ENCODE results near the gene SLC12A5. TPM values are rescaled to one million over a fixed set of nuclear protein-coding genes. Genes with fewer than 3 reads are reported as not detected.
A peak's percentile ranks its signal among the peaks of the same experiment; 100 is the strongest.

Gene SLC12A5
- total RNA-seq, 1 experiment from 2014 or later = 20.9 TPM

DNA sequence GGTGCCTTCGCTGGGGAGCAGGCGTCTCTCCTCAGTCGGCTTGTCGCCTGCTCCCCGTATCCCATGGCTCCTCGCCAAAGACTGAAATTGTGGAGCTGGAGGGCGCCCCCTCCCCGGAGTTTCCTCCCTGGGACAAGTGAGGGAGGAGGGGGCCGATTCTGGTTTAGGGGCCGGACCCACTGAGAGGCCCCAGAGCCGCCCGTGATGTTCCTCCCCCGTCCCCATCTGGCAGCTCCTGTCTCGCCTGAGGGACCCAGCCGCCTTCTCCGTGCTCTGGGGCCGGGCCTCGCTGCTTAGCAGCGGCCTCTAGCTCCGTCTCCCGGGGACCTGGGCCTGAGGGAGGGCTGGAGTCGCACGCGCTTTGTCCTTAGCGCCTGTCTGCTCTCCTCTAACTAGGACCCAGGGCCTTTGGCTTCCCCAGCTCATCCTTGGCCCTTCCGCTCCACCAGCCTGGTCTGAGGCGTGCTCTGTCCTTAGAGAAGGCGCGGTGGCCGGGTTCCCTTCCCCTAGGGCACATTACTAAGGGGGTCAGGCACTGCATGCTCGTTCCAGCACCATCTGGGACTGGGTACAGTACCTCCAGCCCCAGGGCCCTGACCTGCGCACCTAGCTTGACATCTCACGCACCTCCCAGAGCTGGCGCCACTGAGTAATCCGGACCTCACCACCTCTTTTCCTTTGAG is 29.7 kb downstream of the SLC12A5 start:
- no peaks in the 10 kb centered on the region for H3K27me3 ChIP-seq (replicated peaks; ENCODE audit: insufficient read depth, low read depth, low read length, poor library complexity)
- peaks cover 20% of the 10 kb centered on the region for H3K4me1 ChIP-seq (ENCODE audit: insufficient read depth, low read length, poor library complexity, severe bottlenecking)
- H3K9me3 ChIP-seq (ENCODE audit: low read depth, low read length, poor library complexity, severe bottlenecking) = no peaks in the 10 kb centered on the region
- ChIA-PET POLR2A (ENCODE audit: low non-redundant PET) (interaction anchor here (0.6 kb wide), 1 partner anchor 167 kb away, joined by 3 read pairs; no protein-coding TSS in a partner anchor), CTCF (interaction anchor here (0.8 to 1.5 kb wide), 3 partner anchors 27 to 70 kb away, joined by 3 read pairs; no protein-coding TSS in a partner anchor)
- no peak overlapping the region for H3K27ac ChIP-seq (ENCODE audit: low read depth, low read length, poor library complexity, severe bottlenecking)
- peak overlapping the region; percentile 14 for H3K4me3 ChIP-seq (ENCODE audit: low read depth, low read length, poor library complexity, severe bottlenecking)
- intact Hi-C loops (cut with micrococcal nuclease; ENCODE audit: unreplicated experiment) = no loop called here
- H3K36me3 ChIP-seq (ENCODE audit: insufficient read depth, low read length, poor library complexity, severe bottlenecking) = peaks cover 29% of the 10 kb centered on the region
- BruUV-seq (replicated peaks) = no TSS peak
- no peak for TF ChIP-seq EZH2 (IDR thresholded peaks at IDR 0.05; ENCODE audit: borderline replicate concordance, low read depth, low read length, poor library complexity, severe bottlenecking)
- TF ChIP-seq, protein P1, sequence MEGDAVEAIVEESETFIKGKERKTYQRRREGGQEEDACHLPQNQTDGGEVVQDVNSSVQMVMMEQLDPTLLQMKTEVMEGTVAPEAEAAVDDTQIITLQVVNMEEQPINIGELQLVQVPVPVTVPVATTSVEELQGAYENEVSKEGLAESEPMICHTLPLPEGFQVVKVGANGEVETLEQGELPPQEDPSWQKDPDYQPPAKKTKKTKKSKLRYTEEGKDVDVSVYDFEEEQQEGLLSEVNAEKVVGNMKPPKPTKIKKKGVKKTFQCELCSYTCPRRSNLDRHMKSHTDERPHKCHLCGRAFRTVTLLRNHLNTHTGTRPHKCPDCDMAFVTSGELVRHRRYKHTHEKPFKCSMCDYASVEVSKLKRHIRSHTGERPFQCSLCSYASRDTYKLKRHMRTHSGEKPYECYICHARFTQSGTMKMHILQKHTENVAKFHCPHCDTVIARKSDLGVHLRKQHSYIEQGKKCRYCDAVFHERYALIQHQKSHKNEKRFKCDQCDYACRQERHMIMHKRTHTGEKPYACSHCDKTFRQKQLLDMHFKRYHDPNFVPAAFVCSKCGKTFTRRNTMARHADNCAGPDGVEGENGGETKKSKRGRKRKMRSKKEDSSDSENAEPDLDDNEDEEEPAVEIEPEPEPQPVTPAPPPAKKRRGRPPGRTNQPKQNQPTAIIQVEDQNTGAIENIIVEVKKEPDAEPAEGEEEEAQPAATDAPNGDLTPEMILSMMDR (conservative IDR thresholded peaks at IDR 0.05; ENCODE audit: low read depth, low read length) = no peak
- DNase-seq (ENCODE audit: low spot score) = no peak

DNA sequence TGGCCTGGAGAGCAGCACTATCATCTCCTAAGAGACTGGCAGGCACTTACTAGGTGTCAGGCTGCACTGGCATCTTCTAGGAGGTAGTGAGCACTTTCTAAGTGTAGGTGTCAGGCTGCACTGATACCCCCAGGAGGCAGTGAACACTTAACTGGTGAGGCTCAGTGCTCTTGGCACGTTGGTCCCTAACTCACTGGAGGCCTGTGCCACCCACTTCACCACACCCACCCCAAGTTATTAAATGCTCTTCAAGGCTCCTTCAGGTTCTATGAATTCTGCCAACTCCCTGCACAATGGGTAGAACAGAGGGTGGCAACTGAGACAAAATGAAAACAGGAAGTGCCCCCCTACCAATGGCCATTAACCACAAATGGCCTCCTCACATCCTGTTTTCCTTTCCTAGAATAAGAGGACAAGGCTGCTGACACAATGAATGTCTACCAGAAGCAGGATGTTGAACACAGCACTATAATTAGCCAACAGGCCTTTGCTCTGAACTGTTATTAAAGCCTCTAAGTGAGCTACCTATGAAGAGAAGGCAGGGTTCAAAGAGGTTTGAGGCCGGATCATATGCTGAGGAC is 31.4 kb downstream of the SLC12A5 start:
- CTCF ChIA-PET = interaction anchor here (0.6 to 0.7 kb wide), 2 partner anchors 28 to 45 kb away, joined by 3 to 4 read pairs; no protein-coding TSS in a partner anchor
- DNase-seq (ENCODE audit: low spot score) = peak; percentile 83
- Histone ChIP-seq H3K4me3 (ENCODE audit: low read depth, low read length, poor library complexity, severe bottlenecking) (no peak overlapping the region), H3K27ac (ENCODE audit: low read depth, low read length, poor library complexity, severe bottlenecking) (no peak overlapping the region), H3K27me3 (replicated peaks; ENCODE audit: insufficient read depth, low read depth, low read length, poor library complexity) (no peaks in the 10 kb centered on the region), H3K4me1 (ENCODE audit: insufficient read depth, low read length, poor library complexity, severe bottlenecking) (peaks cover 20% of the 10 kb centered on the region), H3K36me3 (ENCODE audit: insufficient read depth, low read length, poor library complexity, severe bottlenecking) (peaks cover 45% of the 10 kb centered on the region), H3K9me3 (ENCODE audit: low read depth, low read length, poor library complexity, severe bottlenecking) (no peaks in the 10 kb centered on the region)
- POLR2A ChIA-PET (ENCODE audit: low non-redundant PET) = no interaction called here
- TF ChIP-seq, protein P1 (conservative IDR thresholded peaks at IDR 0.05; ENCODE audit: low read depth, low read length) = no peak
- no peak for TF ChIP-seq EZH2 (IDR thresholded peaks at IDR 0.05; ENCODE audit: borderline replicate concordance, low read depth, low read length, poor library complexity, severe bottlenecking)
- BruUV-seq (replicated peaks) = no TSS peak
- intact Hi-C loops (cut with micrococcal nuclease; ENCODE audit: unreplicated experiment) = no loop called here

DNA sequence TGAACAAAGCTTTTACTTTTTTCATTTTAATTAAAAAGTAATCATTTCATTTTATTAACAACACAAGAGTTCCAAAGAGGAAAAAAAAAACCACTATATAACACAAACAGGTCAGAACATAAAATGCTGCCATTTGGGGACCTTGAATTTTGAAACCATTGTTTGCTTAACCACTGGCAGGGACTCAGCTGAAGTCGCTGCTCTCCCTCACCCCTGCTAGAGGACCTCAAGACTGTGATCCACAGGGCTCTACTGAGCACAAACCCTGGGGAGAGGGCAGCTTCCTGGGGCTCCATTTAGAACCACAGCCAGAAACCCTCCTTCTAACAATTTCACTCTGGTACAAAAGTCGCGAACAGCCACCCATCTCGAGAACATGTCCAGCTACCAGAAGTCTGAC is 32.0 kb downstream of the SLC12A5 start:
- BruUV-seq (replicated peaks) = no TSS peak
- Histone ChIP-seq H3K4me3 (ENCODE audit: low read depth, low read length, poor library complexity, severe bottlenecking) (no peak overlapping the region), H3K27me3 (replicated peaks; ENCODE audit: insufficient read depth, low read depth, low read length, poor library complexity) (no peaks in the 10 kb centered on the region), H3K27ac (ENCODE audit: low read depth, low read length, poor library complexity, severe bottlenecking) (peak overlapping the region; percentile 25), H3K36me3 (ENCODE audit: insufficient read depth, low read length, poor library complexity, severe bottlenecking) (peaks cover 51% of the 10 kb centered on the region), H3K4me1 (ENCODE audit: insufficient read depth, low read length, poor library complexity, severe bottlenecking) (peaks cover 20% of the 10 kb centered on the region), H3K9me3 (ENCODE audit: low read depth, low read length, poor library complexity, severe bottlenecking) (no peaks in the 10 kb centered on the region)
- POLR2A ChIA-PET (ENCODE audit: low non-redundant PET) = no interaction called here
- DNase-seq (ENCODE audit: low spot score) = no peak
- TF ChIP-seq EZH2 (IDR thresholded peaks at IDR 0.05; ENCODE audit: borderline replicate concordance, low read depth, low read length, poor library complexity, severe bottlenecking) = no peak
- TF ChIP-seq, protein P1 (conservative IDR thresholded peaks at IDR 0.05; ENCODE audit: low read depth, low read length) = no peak
- CTCF ChIA-PET = interaction anchor here (0.6 to 0.7 kb wide), 2 partner anchors 28 to 46 kb away, joined by 3 to 4 read pairs; no protein-coding TSS in a partner anchor
- intact Hi-C loops (cut with micrococcal nuclease; ENCODE audit: unreplicated experiment) = no loop called here
